Spleen (tissue), 11 donors: ENCODE results near the gene PARVG. TPM values are rescaled to one million over a fixed set of nuclear protein-coding genes. Genes with fewer than 3 reads are reported as not detected.

ENCODE experiments used
- DNase-seq: peaks from one replicate; pipeline ENCODE4 v3.0.0-alpha.2; 2020
- H3K27ac ChIP-seq, 8 donors: fragments of 200-600 bp; sonication (generic) in 7 of 8; 1 replicate in 4 of 8; 2 replicates in 4 of 8; pipeline versions ENCODE4 v1.5.0 to v1.8.0; 2016 to 2021; ENCODE audit warnings: inconsistent platforms in 4 of 8, mild to moderate bottlenecking in 4 of 8, moderate library complexity in 1 of 8
- H3K27me3 ChIP-seq, 7 donors: fragments of 200-600 bp; sonication (generic) in 6 of 7; replicated peaks in 1 of 7; 1 replicate in 4 of 7; 2 replicates in 3 of 7; pipeline versions ENCODE4 v1.5.0 to v1.8.0; 2016 to 2021; ENCODE audit warnings: inconsistent platforms in 3 of 7, mild to moderate bottlenecking in 1 of 7
- H3K36me3 ChIP-seq, 6 donors: fragments of 200-600 bp; sonication (generic) in 5 of 6; 1 replicate in 4 of 6; 2 replicates in 2 of 6; pipeline versions ENCODE4 v1.5.0 to v1.8.0; 2016 to 2021; ENCODE audit warnings: inconsistent platforms in 2 of 6
- H3K4me1 ChIP-seq, 6 donors: fragments of 200-600 bp; sonication (generic) in 5 of 6; 1 replicate in 3 of 6; 2 replicates in 3 of 6; pipeline versions ENCODE4 v1.5.0 to v1.8.0; 2016 to 2021; ENCODE audit warnings: inconsistent platforms in 3 of 6
- H3K4me3 ChIP-seq, 8 donors: fragments of 200-600 bp; sonication (generic) in 7 of 8; 1 replicate in 4 of 8; 2 replicates in 4 of 8; pipeline versions ENCODE4 v1.5.0 to v1.8.0; 2016 to 2021; ENCODE audit warnings: inconsistent platforms in 4 of 8, mild to moderate bottlenecking in 4 of 8, moderate library complexity in 2 of 8
- H3K9me3 ChIP-seq, 8 donors: fragments of 200-600 bp; sonication (generic) in 7 of 8; 1 replicate in 4 of 8; 2 replicates in 4 of 8; pipeline versions ENCODE4 v1.5.0 to v1.8.0; 2016 to 2021; ENCODE audit warnings: inconsistent platforms in 4 of 8
- CTCF ChIP-seq, 11 experiments: fragments of 200-600 bp in 7 of 11; fragments of 450-650 bp in 4 of 11; sonication (generic) in 4 of 11; IDR thresholded peaks in 8 of 11; conservative IDR thresholded peaks in 3 of 11; 1 replicate in 7 of 11; 2 replicates in 4 of 11; pipeline versions ENCODE4 v1.4.0 to v1.8.0; 2016 to 2021; ENCODE audit warnings: antibody characterized with exemption in 11 of 11, inconsistent platforms in 4 of 11, mild to moderate bottlenecking in 1 of 11
- POLR2A ChIP-seq, 3 donors: fragments of 450-650 bp; IDR thresholded peaks; one replicate each; pipeline ENCODE4 v1.5.1; 2017; ENCODE audit warnings: antibody characterized with exemption in 3 of 3, mild to moderate bottlenecking in 1 of 3
- POLR2AphosphoS5 ChIP-seq, 3 donors: sonication (generic); formaldehyde crosslinking; IDR thresholded peaks; one replicate each; pipeline ENCODE4 v1.5.1; 2017; ENCODE audit warnings: antibody characterized with exemption in 3 of 3
- WGBS, 5 donors: extraction: QIAGEN DNeasy Blood & Tissue Kit in 3 of 5; methylation state at CpG; one replicate each; pipeline versions ENCODE4 v1.1.5 to v1.1.7; 2013 to 2018; 5-methylcytosine and 5-hydroxymethylcytosine counted together
- intact Hi-C: fragments of 100-400 bp; cut with DNase I; formaldehyde crosslinking; loops from one replicate; pipeline ENCODE4 v1.15.0; 2023; ENCODE audit warnings: low total_unique reads
- polyA plus RNA-seq, 3 donors: library from polyadenylated mRNA; stranded (reverse); fragments of 200-250 nt; gene quantifications; one replicate each; pipeline ENCODE4 v1.2.1, GENCODE V29; 2013
- total RNA-seq, 7 donors: library from RNA; depleted of rRNA in 3 of 7; stranded (reverse); fragments of >200 nt in 3 of 7; fragmentation: NEBNext Ultra II Directional in 4 of 7; extraction: Animal tissue kit (Norgen Biotek cat#: 25700) in 4 of 7; gene quantifications; one replicate each; pipeline versions ENCODE4 v1.1.0 to v1.2.1, GENCODE V29; 2016 to 2021
- donor health status: healthy with polysubstance abuse.
- donor health status: DM: no; HTN: no; CAD: no; lungs with moderate emphysema.
- donor health status: DM: no; HTN: no; CAD: no.
- donor health status: Bipolar disorder and iron deficiency.
- donor health status: healthy.
- donor health status: DM: no; HTN: no; CAD: no.
- donor health status: DM: yes; HTN: yes; CAD: no.

The PARVG gene
- total and polyA plus RNA-seq, 10 donors, result 118 to 226 (median 159) TPM

GRCh38 chr22:44199164-44199563 is 18.4 kb downstream of the PARVG start:
- H3K4me1 ChIP-seq, result peaks cover 0 to 2% (median 0%) of the 10 kb centered on the region in 6 donors
- H3K9me3 ChIP-seq, result no peaks in the 10 kb centered on the region
- TF ChIP-seq POLR2A (IDR thresholded peaks at IDR 0.05), result no peak
- no peak for TF ChIP-seq CTCF (IDR thresholded peaks at IDR 0.05 in 8 of 11, conservative IDR thresholded peaks at IDR 0.05 in 3 of 11)
- TF ChIP-seq POLR2AphosphoS5 (IDR thresholded peaks at IDR 0.05), result no peak
- peaks cover 0 to 18% (median 0%) of the 10 kb centered on the region in 7 donors for H3K27me3 ChIP-seq
- 86 to 98% (median 91%) methylated on average over 2 of the region's 2 CpGs for WGBS, 5 donors
- intact Hi-C loops, result no loop called here
- no peak for DNase-seq
- H3K4me3 ChIP-seq, result no peak overlapping the region
- peaks cover 0 to 98% (median 46%) of the 10 kb centered on the region in 6 donors for H3K36me3 ChIP-seq
- H3K27ac ChIP-seq, result no peak overlapping the region

- intact Hi-C loops, result no loop called here
- no peaks in the 10 kb centered on the region for H3K9me3 ChIP-seq
- no peak overlapping the region for H3K4me3 ChIP-seq
- WGBS, 5 donors, result 71 to 96% (median 79%) methylated on average over 5 of the region's 5 CpGs
- no peak overlapping the region for H3K27ac ChIP-seq
- TF ChIP-seq CTCF (IDR thresholded peaks at IDR 0.05 in 8 of 11, conservative IDR thresholded peaks at IDR 0.05 in 3 of 11) (no peak), POLR2AphosphoS5 (IDR thresholded peaks at IDR 0.05) (no peak), POLR2A (IDR thresholded peaks at IDR 0.05) (no peak)
- H3K4me1 ChIP-seq, result peaks cover 0 to 9% (median 5%) of the 10 kb centered on the region in 6 donors
- peaks cover 0 to 98% (median 47%) of the 10 kb centered on the region in 6 donors for H3K36me3 ChIP-seq
- H3K27me3 ChIP-seq, result peaks cover 0 to 18% (median 0%) of the 10 kb centered on the region in 7 donors
- no peak for DNase-seq
Observed at GRCh38 chr22:44199866-44200265, 19.1 kb downstream of the PARVG start.

GRCh38 chr22:44200451-44200850 is 19.7 kb downstream of the PARVG start:
- DNase-seq, result no peak
- no peaks in the 10 kb centered on the region for H3K9me3 ChIP-seq
- 79 to 94% (median 85%) methylated on average over 4 to 6 of the region's 6 CpGs for WGBS, 5 donors
- peaks cover 0 to 15% (median 11%) of the 10 kb centered on the region in 6 donors for H3K4me1 ChIP-seq
- no peak for TF ChIP-seq CTCF (IDR thresholded peaks at IDR 0.05 in 8 of 11, conservative IDR thresholded peaks at IDR 0.05 in 3 of 11)
- no peak for TF ChIP-seq POLR2AphosphoS5 (IDR thresholded peaks at IDR 0.05)
- TF ChIP-seq POLR2A (IDR thresholded peaks at IDR 0.05), result no peak
- peaks cover 0 to 18% (median 0%) of the 10 kb centered on the region in 7 donors for H3K27me3 ChIP-seq
- H3K27ac ChIP-seq, result no peak overlapping the region
- no peak overlapping the region for H3K4me3 ChIP-seq
- H3K36me3 ChIP-seq, result peaks cover 0 to 100% (median 47%) of the 10 kb centered on the region in 6 donors
- intact Hi-C loops, result no loop called here

GRCh38 chr22:44200855-44201550 is 20.3 kb downstream of the PARVG start:
- TF ChIP-seq POLR2AphosphoS5 (IDR thresholded peaks at IDR 0.05) (peak in 1 of 3 donors; percentile 40), CTCF (IDR thresholded peaks at IDR 0.05 in 8 of 11, conservative IDR thresholded peaks at IDR 0.05 in 3 of 11) (no peak)
- H3K27ac ChIP-seq, result no peak overlapping the region
- peaks cover 0 to 17% (median 0%) of the 10 kb centered on the region in 7 donors for H3K27me3 ChIP-seq
- H3K4me1 ChIP-seq, result peaks cover 0 to 21% (median 13%) of the 10 kb centered on the region in 6 donors
- no peak overlapping the region for H3K4me3 ChIP-seq
- peaks cover 0 to 100% (median 49%) of the 10 kb centered on the region in 6 donors for H3K36me3 ChIP-seq
- no peak for DNase-seq
- 59 to 79% (median 66%) methylated on average over 10 to 17 of the region's 17 CpGs for WGBS, 5 donors
- intact Hi-C loops, result no loop called here
- H3K9me3 ChIP-seq, result no peaks in the 10 kb centered on the region
